Hematopoietic multipotent progenitor cell treated with erythropoietin and hydrocortisone succinate and interleukin-3 and kit ligand, for 4 days (in vitro differentiated cells): Measurements from ENCODE around the gene COX6B2.
"Not testable (repeated sequence)": the region's sequence is repeated elsewhere in the genome, so short reads cannot be mapped to it uniquely, and the experiment has no call there.

Source experiments
- DNase-seq: peaks from one replicate; pipeline ENCODE4 v3.0.0-alpha.2; 2015

The COX6B2 gene

GRCh38 chr19:55341171-55341588, 13.3 kb downstream of the COX6B2 start:
- peak; percentile 88 for DNase-seq

- peak; percentile 67 for DNase-seq
Observed at GRCh38 chr19:55340784-55341147, 13.8 kb downstream of the COX6B2 start.

GRCh38 chr19:55339889-55340783, 14.4 kb downstream of the COX6B2 start:
- DNase-seq = peak; percentile 45

DNA sequence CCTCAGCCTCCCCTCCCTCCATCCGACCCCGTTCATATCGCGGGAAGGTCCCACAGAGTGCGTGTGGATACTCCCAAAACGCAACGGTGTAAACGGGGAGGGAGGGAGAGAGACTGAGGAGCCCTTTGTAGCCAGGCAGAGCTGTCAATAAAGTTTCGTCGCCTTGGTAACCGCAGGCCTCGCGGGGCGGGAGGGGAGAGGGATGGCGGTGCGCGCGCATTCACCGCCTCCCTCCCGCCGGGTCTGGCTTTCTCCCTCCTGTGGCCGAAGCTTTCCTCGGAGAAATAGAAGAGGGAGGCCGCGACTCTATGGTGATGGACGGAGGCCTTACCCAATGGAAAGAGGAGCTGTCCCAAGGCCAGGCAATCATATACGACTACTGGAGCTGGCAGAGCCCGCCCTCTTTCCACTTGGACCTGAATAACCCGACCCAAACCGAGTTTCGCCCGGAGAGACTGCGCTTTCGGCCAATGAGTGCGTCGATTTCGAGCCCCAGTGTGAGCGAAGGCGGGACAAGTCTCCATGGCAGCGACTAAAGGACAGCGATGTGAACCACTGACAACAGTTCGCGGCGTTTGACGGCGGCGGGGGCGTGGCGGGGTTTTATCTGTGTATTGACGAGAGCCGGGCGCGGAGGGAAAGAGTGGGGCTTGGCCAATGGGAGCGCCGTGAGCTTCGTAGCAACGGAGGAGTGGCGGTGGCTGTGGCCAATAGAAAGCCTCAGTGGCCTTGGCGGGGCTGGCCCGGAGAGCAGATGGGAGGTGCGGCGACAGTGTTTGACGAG, 15.2 kb downstream of the COX6B2 start, which contains the start of gene KMT5C:
Gene KMT5C, plus strand, starts transcription at position 772 of the 784 bp plus-strand sequence. CDS start 2,061 bp downstream, outside the sequence.
- DNase-seq = peak; percentile 100

- no peak for DNase-seq
Observed at GRCh38 chr19:55336101-55336500, 18.4 kb downstream of the COX6B2 start.

- DNase-seq = no peak
Observed at GRCh38 chr19:55333870-55334269, 20.6 kb downstream of the COX6B2 start.

DNA sequence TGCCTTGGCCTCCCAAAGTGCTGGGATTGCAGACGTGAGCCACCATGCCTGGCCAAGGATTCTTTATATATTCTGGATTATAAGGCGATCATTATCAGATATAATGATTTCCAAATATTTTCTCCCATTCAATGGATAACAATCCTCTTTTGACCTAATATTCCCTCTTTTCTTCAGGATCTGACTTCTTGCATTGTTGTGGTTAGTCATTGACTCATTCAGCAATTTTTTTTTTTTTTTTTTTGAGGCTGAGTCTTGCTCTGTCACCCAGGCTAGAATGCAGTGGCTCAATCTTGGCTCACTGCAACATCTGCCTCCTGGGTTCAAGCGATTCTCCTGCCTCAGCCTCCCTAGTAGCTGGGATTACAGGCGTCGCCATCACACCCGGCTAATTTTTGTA, 24.7 kb downstream of the COX6B2 start:
- DNase-seq = not testable (repeated sequence)

DNA sequence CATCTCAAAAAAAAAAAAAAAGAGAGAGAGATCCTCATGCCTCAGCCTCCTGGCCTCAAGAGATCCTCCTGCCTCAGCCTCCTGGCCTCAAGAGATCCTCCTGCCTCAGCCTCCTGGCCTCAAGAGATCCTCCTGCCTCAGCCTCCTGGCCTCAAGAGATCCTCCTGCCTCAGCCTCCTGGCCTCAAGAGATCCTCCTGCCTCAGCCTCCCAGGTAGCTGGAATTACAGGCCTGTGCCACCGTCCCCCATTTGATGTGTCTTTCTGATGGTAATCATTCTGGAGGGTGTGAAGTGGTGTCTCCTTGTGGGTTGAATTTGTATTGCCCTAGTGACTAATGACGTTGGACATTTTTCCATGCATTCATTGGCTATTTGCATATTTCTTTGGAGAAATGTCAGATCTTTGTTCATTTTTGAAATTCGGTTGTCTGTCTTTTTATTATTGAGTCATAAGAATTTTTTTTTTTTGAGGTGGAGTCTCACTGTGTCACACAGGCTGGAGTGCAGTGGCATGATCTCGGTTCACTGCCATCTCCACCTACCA, 25.7 kb downstream of the COX6B2 start:
- DNase-seq = peak; percentile 49

DNA sequence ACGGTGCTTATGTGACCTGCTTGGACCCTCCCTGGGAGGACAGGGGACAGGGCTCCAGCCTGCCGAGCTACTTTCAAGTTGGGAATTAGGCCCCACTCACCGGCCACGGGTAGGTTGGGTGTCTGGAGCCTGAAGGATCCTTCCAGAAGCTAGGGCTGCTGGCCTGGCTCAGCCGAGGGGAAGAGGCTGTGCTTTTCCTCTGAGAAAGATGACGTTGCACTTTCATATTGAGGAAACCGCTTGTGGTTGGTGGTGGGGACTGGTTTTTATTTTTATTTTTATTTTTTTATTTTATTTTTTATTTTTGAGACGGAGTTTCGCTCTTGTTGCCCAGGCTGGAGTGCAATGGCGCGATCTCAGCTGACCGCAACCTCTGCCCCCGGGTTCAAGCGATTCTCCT, 29.3 kb downstream of the COX6B2 start, which contains the start of gene TMEM150B:
Gene TMEM150B, minus strand, starts transcription at position 170 of the 400 bp plus-strand sequence. CDS start 4,305 bp downstream, outside the sequence.
- peak; percentile 77 for DNase-seq

DNA sequence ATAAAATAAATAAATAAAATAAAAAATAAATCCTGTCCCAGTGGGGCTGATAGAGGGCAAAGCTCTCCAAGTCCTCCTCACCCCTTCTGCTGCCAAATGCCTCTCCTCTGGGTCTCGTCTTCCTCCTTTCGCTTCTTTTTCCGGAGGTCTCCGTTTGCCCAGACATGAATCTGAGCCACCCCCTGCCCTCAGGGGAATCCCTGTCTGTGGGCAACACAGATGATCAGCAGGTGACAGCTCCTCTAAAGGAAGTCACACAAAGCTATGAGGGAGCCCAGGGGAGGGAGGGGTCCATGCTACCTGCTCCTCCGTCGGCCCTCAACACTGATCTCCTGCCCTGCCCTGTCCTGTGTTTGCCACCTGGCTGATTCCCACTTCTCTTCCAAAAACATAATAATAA, 29.9 kb downstream of the COX6B2 start:
- DNase-seq = no peak

DNA sequence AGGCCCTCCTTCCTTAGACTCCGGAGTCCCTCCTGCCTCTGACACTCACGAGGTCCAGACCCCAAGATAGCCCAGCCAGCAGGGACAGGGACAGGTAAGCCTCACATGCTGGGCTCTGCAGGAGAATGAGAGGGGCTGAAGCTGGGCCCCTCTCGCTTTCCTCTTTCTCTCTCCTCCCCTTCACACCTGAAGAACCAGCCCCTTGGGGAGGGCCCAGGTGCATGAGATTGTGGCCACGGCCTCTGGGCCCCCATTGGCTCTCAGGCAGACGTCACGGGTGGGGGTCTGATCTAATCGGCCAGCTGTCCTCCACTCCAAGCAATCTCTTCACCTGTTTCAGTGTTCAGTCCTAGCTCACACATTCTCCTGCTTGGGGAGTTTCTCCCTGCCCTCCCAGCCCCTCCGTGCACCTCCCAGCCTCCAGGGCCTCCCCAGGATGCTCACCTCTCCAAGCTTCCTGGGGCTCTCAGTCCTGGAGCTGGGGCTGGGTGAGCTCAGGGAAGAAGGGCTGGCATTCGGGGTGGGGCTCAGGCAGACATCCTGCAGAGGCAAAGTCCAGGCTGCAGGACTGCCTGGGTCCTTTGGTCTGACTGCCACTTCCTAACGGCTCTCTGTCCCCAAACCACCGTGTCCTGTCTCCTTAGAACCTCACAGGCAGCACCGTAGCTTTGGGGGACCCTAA, 32.2 kb downstream of the COX6B2 start:
- no peak for DNase-seq

DNA sequence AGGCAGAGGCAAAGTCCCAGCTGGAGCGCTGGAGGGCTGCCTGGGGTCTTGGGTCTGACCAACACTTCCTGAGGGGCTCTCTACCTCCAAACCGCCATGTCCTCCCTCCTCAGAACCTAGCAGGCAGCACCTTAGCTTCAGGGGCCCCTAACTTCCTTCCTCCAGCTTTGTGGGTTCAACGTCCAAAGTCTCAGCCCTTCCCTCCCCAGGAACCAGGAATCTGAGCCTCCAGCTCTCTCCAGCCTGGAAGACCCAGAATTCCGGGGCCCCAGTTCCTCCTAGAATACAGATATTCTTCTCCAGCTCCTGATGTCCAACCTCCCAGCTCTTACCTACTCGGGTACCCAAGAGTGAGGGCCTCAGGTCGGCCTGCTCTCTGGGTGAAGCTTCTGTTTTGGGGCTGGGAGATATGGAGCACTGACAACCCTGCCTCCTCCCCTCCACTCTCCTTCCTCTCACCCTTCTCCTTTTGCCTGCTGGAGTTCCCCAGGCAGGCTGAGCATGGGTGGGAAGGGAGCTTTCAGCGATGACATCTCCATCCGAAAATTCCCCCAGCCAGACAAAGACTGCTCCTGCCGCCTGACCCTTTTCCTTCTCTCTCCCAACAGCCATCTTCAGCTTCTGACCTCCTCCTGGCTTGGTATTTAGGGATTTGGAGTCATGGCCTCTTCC, 32.9 kb downstream of the COX6B2 start:
- no peak for DNase-seq

DNA sequence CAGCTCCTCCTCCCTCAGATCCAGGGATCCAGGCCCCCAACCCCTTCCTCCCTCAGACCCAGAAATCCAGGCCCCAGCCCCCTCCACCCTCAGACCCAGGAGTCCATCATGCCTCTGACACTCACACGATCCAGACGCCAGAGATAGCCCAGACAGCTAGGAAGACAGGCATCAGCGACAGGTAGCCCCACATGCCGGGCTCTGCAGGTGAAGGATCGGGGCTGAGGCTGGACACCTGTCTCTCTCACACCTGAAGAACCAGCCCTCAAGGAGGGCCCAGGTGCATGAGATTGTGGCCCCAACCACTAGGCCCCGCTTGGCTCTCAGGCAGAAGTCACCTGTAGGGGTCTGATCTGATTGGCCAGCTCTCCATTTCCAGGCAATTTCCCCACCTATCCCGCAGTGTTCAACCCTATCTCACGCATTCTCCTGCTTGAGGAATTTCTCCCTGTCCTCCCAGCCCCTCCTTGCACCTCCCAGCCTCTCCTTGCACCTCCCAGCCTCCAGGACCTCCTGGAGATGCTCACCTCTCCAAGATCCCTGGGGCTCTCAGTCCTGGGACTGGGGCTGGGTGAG, 33.6 kb downstream of the COX6B2 start:
- no peak for DNase-seq

GRCh38 chr19:55319785-55320184, 34.7 kb downstream of the COX6B2 start:
- peak; percentile 49 for DNase-seq

DNA sequence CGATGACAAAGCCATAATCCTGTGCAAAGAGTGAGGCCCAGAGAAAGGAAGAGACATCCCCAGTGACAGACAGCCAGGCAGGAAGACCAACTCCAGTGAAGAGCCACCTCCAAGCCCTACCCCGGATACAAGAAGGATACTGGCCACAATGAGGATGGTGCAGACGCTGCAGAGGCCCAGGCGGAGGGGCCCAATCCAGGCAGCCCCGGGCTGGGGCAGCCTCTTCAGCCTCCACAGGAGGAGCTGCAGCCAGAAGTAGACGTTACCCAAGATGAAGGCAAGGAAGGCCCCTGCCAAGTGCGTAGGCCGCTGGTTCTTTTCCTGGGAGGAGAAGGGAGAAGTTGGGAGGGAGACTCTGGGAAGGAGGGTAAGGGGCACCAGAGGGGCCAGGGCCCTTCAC, 37.9 kb downstream of the COX6B2 start:
- DNase-seq = no peak

DNA sequence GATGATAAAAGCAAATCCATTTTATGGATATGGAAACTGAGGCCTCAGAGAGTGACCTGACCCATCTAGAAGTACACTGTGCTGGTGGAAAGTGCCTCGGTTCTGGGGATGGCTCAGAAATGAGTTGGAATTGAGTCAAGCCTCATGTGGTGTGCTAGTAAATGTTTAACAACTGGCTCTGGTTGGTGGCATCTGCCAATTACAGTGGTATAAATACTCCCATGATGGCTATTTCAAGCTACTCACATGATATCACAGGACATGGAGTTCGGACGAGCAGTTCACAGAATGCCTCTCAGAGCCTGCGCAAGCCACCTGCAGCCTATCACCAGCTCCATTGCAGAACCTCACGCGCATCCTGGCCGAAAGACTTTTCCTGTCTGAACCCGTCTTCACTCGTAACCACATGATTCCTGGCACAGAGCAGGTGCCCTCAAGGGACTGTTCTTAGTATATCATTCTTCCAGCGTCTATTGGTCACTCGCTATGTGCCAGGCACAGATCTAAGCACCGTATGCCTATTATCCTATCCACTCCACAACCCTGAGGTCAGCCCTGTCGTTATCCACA, 38.5 kb downstream of the COX6B2 start:
- no peak for DNase-seq

DNA sequence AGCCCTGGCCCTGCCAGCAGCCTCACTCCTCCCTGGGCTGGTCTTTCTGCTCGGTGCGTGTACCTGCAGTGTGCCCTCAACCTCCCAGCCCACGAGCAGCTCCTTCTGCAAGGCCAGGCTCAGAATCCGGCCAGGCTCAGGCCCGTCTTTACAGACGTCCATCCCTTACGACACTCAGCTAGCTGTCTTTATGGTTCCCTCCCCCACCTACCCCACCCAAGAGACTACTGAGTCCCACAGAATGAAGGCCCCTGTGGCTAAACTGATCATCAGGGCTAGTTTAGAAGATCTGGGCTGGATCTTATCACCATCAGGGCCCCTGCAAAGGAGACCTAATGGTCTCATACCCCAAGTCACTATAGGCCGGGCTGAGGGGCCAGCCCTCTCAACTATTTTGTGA, 40.1 kb downstream of the COX6B2 start:
- DNase-seq = no peak

DNA sequence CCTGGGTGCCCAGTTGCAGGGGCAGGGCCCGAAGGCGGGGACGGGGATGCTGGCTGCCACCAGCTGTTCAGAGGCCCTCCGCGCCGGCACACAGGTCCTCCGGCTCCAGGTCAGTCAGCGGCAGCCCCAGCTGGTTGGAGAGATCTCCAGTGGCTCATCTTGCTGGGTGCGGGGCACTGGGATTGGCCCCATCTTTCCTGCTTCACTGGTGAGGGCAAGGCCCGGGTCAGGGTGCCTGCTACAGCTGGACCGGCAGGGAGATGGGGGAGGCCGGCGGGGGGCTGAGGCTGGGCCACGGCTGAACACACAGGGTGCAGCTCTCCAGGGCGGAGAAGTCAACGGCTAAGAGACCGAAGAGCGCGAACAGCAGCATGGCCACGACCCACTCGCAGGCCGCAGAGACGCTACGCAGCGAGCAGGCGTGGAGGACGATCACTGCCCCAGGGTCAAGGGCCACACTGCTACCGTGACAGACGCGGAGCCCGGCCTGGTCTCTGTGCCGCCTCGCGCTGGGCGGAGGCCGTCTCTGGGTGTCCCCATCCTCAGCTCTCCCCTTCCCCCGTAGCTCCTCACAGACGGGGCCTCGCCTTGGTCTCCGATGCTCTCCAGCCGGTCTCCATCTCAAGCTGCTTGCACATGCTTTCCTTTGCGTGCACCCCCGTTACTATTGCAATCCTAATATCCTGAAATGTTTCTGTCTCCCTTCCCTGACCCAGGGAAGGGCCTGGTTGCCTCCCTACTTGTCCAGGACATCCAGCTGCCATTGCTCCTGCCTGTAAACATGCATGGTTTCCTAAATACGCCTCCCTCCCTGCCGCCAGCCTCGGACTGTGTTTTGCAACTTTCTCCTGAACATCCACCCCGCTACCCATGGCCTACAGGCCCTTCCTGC, 41.7 kb downstream of the COX6B2 start:
- no peak for DNase-seq

GRCh38 chr19:55311797-55312196, 42.7 kb downstream of the COX6B2 start:
- no peak for DNase-seq

GRCh38 chr19:55311397-55311796, 43.1 kb downstream of the COX6B2 start:
- no peak for DNase-seq
